Pancreas (tissue), 10 donors: ENCODE data around the gene MOSPD2. TPM values are rescaled to one million over a fixed set of nuclear protein-coding genes. Genes with fewer than 3 reads are reported as not detected.
A peak's percentile ranks its signal among the peaks of the same experiment; 100 is the strongest.

Experiments
- ATAC-seq, 4 donors: fragments of 200-7000 bp; cut with Tn5 transposase; one replicate each; pipeline versions ENCODE4 v1.8.0 to v1.9.1; 2020; ENCODE audit warnings: mild to moderate bottlenecking in 4 of 4, moderate library complexity in 4 of 4
- DNase-seq, 6 donors: peaks; one replicate each; pipeline ENCODE4 v3.0.0-alpha.2; 2020
- FAIRE-seq: peaks from 2 replicates; lab custom pipeline; 2012; peaks lifted over from hg19 to GRCh38; lab: Jason Lieb, UNC
- H3K27ac ChIP-seq, 4 donors: fragments of 200-600 bp; sonication (generic); 1 replicate in 3 of 4; 2 replicates in 1 of 4; pipeline versions ENCODE4 v1.5.0 to v1.8.0; 2020
- H3K27me3 ChIP-seq, 4 donors: fragments of 200-600 bp; one replicate each; pipeline ENCODE4 v1.8.0; 2021
- H3K36me3 ChIP-seq, 3 donors: fragments of 200-600 bp; sonication (generic) in 1 of 3; one replicate each; pipeline versions ENCODE4 v1.5.0 to v1.8.0; 2020 to 2021
- H3K4me1 ChIP-seq, 3 donors: fragments of 200-600 bp; one replicate each; pipeline ENCODE4 v1.8.0; 2021
- H3K4me3 ChIP-seq, 4 donors: fragments of 200-600 bp; sonication (generic) in 2 of 4; one replicate each; pipeline versions ENCODE4 v1.5.0 to v1.8.0; 2020 to 2021
- H3K9me3 ChIP-seq, 4 donors: fragments of 200-600 bp; one replicate each; pipeline ENCODE4 v1.8.0; 2021
- CTCF ChIP-seq, 4 donors: fragments of 200-600 bp; sonication (generic) in 3 of 4; IDR thresholded peaks; one replicate each; pipeline versions ENCODE4 v1.5.0 to v1.8.0; 2021; ENCODE audit warnings: antibody characterized with exemption in 4 of 4
- WGBS, 2 donors: extraction: QIAGEN DNeasy Blood & Tissue Kit; methylation state at CpG; one replicate each; pipeline ENCODE4 v1.1.7; 2013; 5-methylcytosine and 5-hydroxymethylcytosine counted together
- intact Hi-C, 3 donors: fragments of 100-400 bp; cut with DNase I; formaldehyde crosslinking; loops; one replicate each; pipeline versions ENCODE4 v1.11.1 to v1.14.2; 2022
- polyA plus RNA-seq, 2 donors: library from polyadenylated mRNA; stranded (reverse); fragments of 200-250 nt; gene quantifications; one replicate each; pipeline ENCODE4 v1.2.3, GENCODE V29; 2013
- total RNA-seq, 6 donors: library from RNA; stranded (reverse); fragmentation: NEBNext Ultra II Directional in 4 of 6; extraction: Animal tissue kit (Norgen Biotek cat#: 25700) in 4 of 6; gene quantifications; one replicate each; pipeline versions ENCODE4 v1.2.1 to v1.2.4, GENCODE V29; 2021 to 2023
- donor health status: healthy with polysubstance abuse.
- donor health status: DM: no; HTN: no; CAD: no; lungs with moderate emphysema.
- donor health status: DM: no; HTN: no; CAD: no.
- donor health status: control.
- donor health status: control.
- donor health status: Bipolar disorder and iron deficiency.
- donor health status: DM: yes; HTN: yes; CAD: no.
- donor health status: DM: no; HTN: no; CAD: no.
- donor health status: DM: no; HTN: no; CAD: no.
- donor health status: DM: yes; HTN: yes; CAD: no.

The MOSPD2 gene
- total and polyA plus RNA-seq, 8 donors: 1.9 to 8.3 (median 4.2) TPM

- no peaks in the 10 kb centered on the region for H3K27me3 ChIP-seq
- intact Hi-C loops: no loop called here
- H3K4me3 ChIP-seq: no peak overlapping the region
- peak in 1 of 4 donors; percentile 39 for ATAC-seq
- H3K4me1 ChIP-seq: no peaks in the 10 kb centered on the region
- no peaks in the 10 kb centered on the region for H3K9me3 ChIP-seq
- FAIRE-seq: no peak
- no peak for TF ChIP-seq CTCF (IDR thresholded peaks at IDR 0.05)
- no peak for DNase-seq
- H3K27ac ChIP-seq: no peak overlapping the region
- WGBS, 2 donors: 77 to 84% methylated on average over 5 of the region's 5 CpGs
- no peaks in the 10 kb centered on the region for H3K36me3 ChIP-seq
These were observed 63.3 kb downstream of the MOSPD2 start for GRCh38 chrX:14936561-14936960.

GRCh38 chrX:14939644-14940043, 66.4 kb downstream of the MOSPD2 start:
- TF ChIP-seq CTCF (IDR thresholded peaks at IDR 0.05): no peak
- 61 to 81% methylated on average over 2 of the region's 2 CpGs for WGBS, 2 donors

GRCh38 chrX:14941301-14941700, 68.1 kb downstream of the MOSPD2 start:
- FAIRE-seq (no peak), ATAC-seq (no peak), DNase-seq (no peak)
- intact Hi-C loops: no loop called here
- H3K4me1 ChIP-seq: no peaks in the 10 kb centered on the region
- H3K27me3 ChIP-seq: no peaks in the 10 kb centered on the region
- no peaks in the 10 kb centered on the region for H3K9me3 ChIP-seq
- no peaks in the 10 kb centered on the region for H3K36me3 ChIP-seq
- H3K27ac ChIP-seq: no peak overlapping the region
- no peak overlapping the region for H3K4me3 ChIP-seq
- TF ChIP-seq CTCF (IDR thresholded peaks at IDR 0.05): no peak
- 60 to 78% methylated on average over 3 of the region's 3 CpGs for WGBS, 2 donors

More at GRCh38 chrX:14939644-14940043, 66.4 kb downstream of the MOSPD2 start:
- H3K36me3 ChIP-seq: no peaks in the 10 kb centered on the region
- H3K27ac ChIP-seq: no peak overlapping the region
- no peak for DNase-seq
- intact Hi-C loops: no loop called here
- ATAC-seq: no peak
- no peak overlapping the region for H3K4me3 ChIP-seq
- H3K27me3 ChIP-seq: no peaks in the 10 kb centered on the region
- FAIRE-seq: no peak
- no peaks in the 10 kb centered on the region for H3K4me1 ChIP-seq
- H3K9me3 ChIP-seq: no peaks in the 10 kb centered on the region

- DNase-seq (no peak), FAIRE-seq (no peak), ATAC-seq (no peak)
- H3K4me3 ChIP-seq: no peak overlapping the region
- H3K4me1 ChIP-seq: no peaks in the 10 kb centered on the region
- no peak for TF ChIP-seq CTCF (IDR thresholded peaks at IDR 0.05)
- 70 to 78% methylated on average over 3 of the region's 3 CpGs for WGBS, 2 donors
- intact Hi-C loops: no loop called here
- H3K27ac ChIP-seq: no peak overlapping the region
- H3K9me3 ChIP-seq: no peaks in the 10 kb centered on the region
- no peaks in the 10 kb centered on the region for H3K27me3 ChIP-seq
- H3K36me3 ChIP-seq: no peaks in the 10 kb centered on the region
These were observed 69.1 kb downstream of the MOSPD2 start for GRCh38 chrX:14942341-14942740.

GRCh38 chrX:14943962-14944361, 70.7 kb downstream of the MOSPD2 start:
- WGBS, 2 donors: 68 to 69% methylated on average over 2 of the region's 2 CpGs
- Histone ChIP-seq H3K9me3 (no peaks in the 10 kb centered on the region), H3K27ac (no peak overlapping the region), H3K4me1 (no peaks in the 10 kb centered on the region), H3K27me3 (no peaks in the 10 kb centered on the region), H3K36me3 (no peaks in the 10 kb centered on the region), H3K4me3 (no peak overlapping the region)
- ATAC-seq (no peak), DNase-seq (no peak), FAIRE-seq (no peak)
- intact Hi-C loops: no loop called here
- no peak for TF ChIP-seq CTCF (IDR thresholded peaks at IDR 0.05)
